HG03139 (cell line): ENCODE results near the gene IL36A.

Source experiments
- ATAC-seq: cut with Tn5 transposase; IDR thresholded peaks from one replicate; pipeline ENCODE4 v1.9.1; 2021; ENCODE audit not compliant: unreplicated experiment

IL36A gene

DNA sequence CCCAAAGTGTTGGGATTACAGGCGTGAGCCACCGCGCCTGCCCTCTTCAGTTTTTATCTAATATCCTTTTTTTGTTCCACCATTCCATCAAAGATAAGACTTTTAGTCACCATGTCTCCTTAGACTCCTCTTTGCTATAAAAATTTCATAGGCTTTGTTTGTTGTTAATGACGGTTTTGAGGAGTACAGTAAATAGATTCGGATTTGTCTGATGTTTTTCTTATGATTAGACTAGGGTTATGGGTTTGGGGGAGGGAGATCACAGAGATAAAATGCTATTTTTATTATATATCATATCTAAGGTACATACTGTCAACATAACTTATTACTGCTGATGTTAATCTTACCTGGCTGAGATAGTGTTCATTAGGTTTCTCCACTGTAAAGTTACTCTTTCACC is 41.2 kb downstream of the IL36A start:
- ATAC-seq = no peak

DNA sequence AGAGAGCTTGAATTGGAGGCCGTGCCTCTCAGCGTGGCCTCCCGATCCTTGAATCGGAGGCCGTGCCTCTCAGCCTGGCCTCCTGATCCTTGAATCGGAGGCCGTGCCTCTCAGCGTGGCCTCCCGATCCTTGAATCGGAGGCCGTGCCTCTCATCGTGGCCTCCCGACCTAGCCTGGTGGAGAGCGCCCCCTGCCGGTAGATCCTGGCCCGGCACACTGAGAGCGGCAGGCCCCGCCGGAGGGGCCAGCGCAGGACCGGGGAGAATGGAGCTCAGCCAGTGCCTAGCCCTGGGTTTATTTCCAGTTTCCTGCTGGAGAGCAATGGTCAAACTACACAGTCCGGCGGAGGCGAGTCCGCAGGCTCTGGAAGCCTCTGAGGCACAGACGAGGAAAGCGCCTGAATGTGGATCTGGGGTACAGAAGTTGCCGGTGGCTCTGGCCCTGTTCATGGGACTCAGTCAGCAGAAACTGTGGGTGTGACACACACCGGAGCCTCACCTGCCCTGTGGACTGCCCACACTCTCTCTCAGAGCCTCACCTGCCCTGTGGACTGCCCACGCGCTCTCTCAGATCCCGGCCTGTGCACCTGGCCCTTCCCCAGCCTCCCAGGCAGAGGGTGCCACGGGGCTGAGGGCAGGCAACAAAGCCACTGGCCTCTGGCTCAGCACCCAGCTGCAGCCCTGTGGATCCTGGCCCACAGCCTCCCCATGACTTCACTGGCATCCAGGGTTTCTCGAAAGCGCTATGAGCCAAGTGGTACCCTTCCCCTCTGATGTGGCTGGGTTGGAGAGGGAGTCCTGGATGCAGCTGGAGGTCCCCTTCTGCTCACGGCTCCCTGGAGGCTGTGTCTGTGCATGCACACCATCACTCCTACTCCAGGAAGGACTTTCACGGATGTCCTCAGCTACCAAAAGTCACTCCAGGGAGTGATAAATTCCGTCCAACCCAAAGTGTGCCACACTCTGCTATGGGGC is 45.9 kb downstream of the IL36A start:
- no peak for ATAC-seq

DNA sequence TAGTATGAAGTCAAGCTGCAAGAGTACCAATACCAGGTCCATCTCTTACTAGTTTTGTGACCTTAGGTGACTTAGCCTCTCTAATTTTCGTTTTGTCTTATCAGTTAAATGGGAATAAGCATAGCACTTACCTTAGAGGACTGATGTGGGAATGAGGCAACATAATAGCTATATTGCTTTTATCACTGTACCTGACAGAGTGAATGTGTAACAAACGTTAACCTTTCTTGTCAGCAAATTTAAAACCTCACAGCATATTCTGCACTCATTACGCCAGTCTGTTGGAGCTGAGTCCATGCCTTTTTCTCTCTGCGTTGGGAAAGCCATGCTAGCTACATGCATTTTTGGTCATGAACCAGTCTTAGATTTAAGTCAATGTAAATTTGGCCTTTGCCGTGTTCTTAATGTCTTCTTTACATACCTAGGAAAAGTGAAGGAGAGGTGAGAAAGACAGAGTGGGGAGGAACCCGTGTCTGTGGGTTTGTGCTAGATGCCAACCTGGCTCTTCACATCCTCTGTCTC is 47.2 kb downstream of the IL36A start, which contains the start of gene IL36B:
IL36B (minus strand) TSS at position 472 of the 522 bp plus-strand sequence.
- ATAC-seq = no peak

GRCh38 chr2:113053666-113054065 is 48.4 kb downstream of the IL36A start:
- ATAC-seq = no peak

DNA sequence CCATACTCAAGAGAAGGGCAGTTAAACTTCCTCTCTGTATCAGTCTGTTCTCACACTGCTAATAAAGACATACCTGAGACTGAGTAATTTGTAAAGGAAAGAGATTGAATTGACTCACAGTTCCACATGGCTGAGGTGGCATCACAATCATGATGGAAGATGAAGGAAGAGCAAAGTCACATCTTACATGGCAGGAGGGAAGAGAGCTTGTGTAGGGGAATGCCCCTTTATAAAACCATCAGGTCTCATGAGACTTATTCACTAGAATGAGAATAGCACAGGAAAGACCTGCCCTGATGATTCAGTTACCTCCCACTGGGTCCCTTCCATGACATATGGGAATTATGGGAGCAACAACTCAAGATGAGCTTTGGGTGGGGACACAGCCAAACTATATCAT is 48.8 kb downstream of the IL36A start:
- no peak for ATAC-seq

DNA sequence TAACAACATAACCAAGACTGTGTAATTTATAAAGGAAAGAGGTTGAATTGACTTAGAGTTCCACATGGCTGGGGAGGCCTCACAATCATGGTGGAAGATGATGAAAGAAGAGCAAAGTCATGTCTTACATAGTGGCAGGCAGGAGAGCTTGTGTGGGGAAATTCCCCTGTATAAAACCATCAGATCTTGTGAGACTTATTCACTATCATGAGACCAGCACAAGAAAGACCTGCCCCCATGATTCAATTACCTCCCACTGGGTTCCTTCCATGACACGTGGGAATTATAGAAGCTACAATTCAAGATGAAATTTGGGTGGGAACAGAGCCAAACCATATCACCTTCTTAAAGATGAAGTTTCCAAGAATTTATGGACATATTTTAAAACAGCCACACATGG is 51.3 kb downstream of the IL36A start:
- ATAC-seq = no peak

DNA sequence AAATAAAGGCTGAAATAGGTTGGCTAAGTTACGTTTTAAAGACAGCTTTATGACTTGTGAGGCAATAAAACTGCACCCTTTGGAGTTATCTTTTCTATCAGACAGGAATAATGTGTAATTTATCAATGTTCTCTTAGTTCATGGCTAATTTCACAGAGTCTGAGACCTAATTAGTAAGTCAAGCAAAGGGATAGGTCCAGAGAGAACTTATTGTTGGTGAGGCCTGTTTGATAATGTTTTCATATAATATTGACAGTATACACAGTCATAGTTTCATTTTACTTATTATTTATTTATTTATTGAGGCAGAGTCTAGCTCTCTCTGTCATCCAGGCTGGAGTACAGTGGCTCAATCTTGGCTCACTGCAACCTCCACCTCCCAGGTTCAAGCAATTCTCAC is 51.9 kb downstream of the IL36A start:
- ATAC-seq = no peak
